GM12878 (cell line): ENCODE measurements around the gene TIMM50.

Source experiments
- EP300 ChIP-seq, 2 experiments: fragments of 150-350 bp in 1 of 2; IDR thresholded peaks; 2 replicates each; pipeline ENCODE4 v1.6.1; 2011 to 2012; ENCODE audit warnings: low read depth in 2 of 2, low read length in 2 of 2, borderline replicate concordance in 1 of 2, improper control_type of control experiment in 1 of 2, inconsistent platforms in 1 of 2; ENCODE audit not compliant: control insufficient read depth in 1 of 2
- JUNB ChIP-seq: IDR thresholded peaks from 2 replicates; pipeline ENCODE4 v1.6.1; 2016; ENCODE audit warnings: antibody characterized with exemption, mild to moderate bottlenecking
- MAX ChIP-seq: IDR thresholded peaks from 2 replicates; pipeline ENCODE4 v1.6.1; 2012; ENCODE audit warnings: low read depth, low read length, improper control_type of control experiment
- NRF1 ChIP-seq: conservative IDR thresholded peaks from 2 replicates; pipeline ENCODE4 v1.6.1; 2011; ENCODE audit warnings: mild to moderate bottlenecking, low read depth, low read length, improper control_type of control experiment
- REST ChIP-seq: IDR thresholded peaks from 2 replicates; pipeline ENCODE4 v1.6.1; 2012; ENCODE audit warnings: mild to moderate bottlenecking, low read depth, low read length
- SMC3 ChIP-seq: IDR thresholded peaks from 2 replicates; pipeline ENCODE4 v1.6.1; 2011; ENCODE audit warnings: low read length, improper control_type of control experiment, borderline replicate concordance

GRCh38 chr19:39481229-39481545, 549 bp downstream of the TIMM50 start:
- TF ChIP-seq JUNB (no peak), REST (no peak), EP300 (IDR thresholded peaks at IDR 0.05; ENCODE audit: borderline replicate concordance in 1 of 2, control insufficient read depth in 1 of 2, low read depth in 2 of 2, low read length in 2 of 2) (no peak), NRF1 (no peak), SMC3 (no peak), MAX (no peak)
